PFSK-1 (cell line): ENCODE data around the gene RELT.

Experiments used
- FOXP2 ChIP-seq: optimal IDR thresholded peaks from 2 replicates; pipeline ENCODE3; 2011; ENCODE audit warnings: borderline replicate concordance, control low read depth, inconsistent platforms; ENCODE audit not compliant: insufficient read depth; ENCODE audit errors: extremely low read length, extremely low read depth
- POLR2AphosphoS5 ChIP-seq: IDR thresholded peaks from 2 replicates; pipeline ENCODE4 v1.6.1; 2012; ENCODE audit warnings: low read depth, mild to moderate bottlenecking, control low read depth, low read length, moderate library complexity
- REST ChIP-seq, 2 experiments: IDR thresholded peaks; 2 replicates each; pipeline versions ENCODE4 v1.6.1 to v1.8.0; 2011 to 2012; ENCODE audit warnings: low read depth in 2 of 2, low read length in 2 of 2, control low read depth in 1 of 2, inconsistent platforms in 1 of 2, mild to moderate bottlenecking in 1 of 2, moderate library complexity in 1 of 2; ENCODE audit not compliant: insufficient read depth in 1 of 2
- SIN3A ChIP-seq: IDR thresholded peaks from 2 replicates; pipeline ENCODE4 v1.6.1; 2012; ENCODE audit warnings: mild to moderate bottlenecking, low read length, moderate library complexity, borderline replicate concordance; ENCODE audit not compliant: insufficient read depth
- TAF1 ChIP-seq: IDR thresholded peaks from 2 replicates; pipeline ENCODE4 v1.6.1; 2012; ENCODE audit warnings: low read length, control low read depth, borderline replicate concordance; ENCODE audit not compliant: insufficient read depth

The RELT gene

GRCh38 chr11:73398721-73399120 lies 22.5 kb downstream of the RELT start:
- no peak for TF ChIP-seq REST (IDR thresholded peaks at IDR 0.05; ENCODE audit: insufficient read depth in 1 of 2, low read depth in 2 of 2, low read length in 2 of 2)
- no peak; the same call in 1 of the 2 replicates for TF ChIP-seq POLR2AphosphoS5
- no peak for TF ChIP-seq TAF1
- TF ChIP-seq SIN3A = no peak
- no peak for TF ChIP-seq FOXP2

- no peak for TF ChIP-seq FOXP2
- TF ChIP-seq SIN3A = no peak
- TF ChIP-seq POLR2AphosphoS5 = peak; percentile 50; the same call in 1 of the 2 replicates
- TF ChIP-seq TAF1 = no peak
- TF ChIP-seq REST (IDR thresholded peaks at IDR 0.05; ENCODE audit: insufficient read depth in 1 of 2, low read depth in 2 of 2, low read length in 2 of 2) = no peak
These were observed 23.0 kb downstream of the RELT start for GRCh38 chr11:73399159-73399590.

GRCh38 chr11:73399636-73400035 lies 23.4 kb downstream of the RELT start:
- no peak for TF ChIP-seq REST (IDR thresholded peaks at IDR 0.05; ENCODE audit: insufficient read depth in 1 of 2, low read depth in 2 of 2, low read length in 2 of 2)
- TF ChIP-seq FOXP2 = no peak
- no peak for TF ChIP-seq TAF1
- no peak for TF ChIP-seq POLR2AphosphoS5
- TF ChIP-seq SIN3A = no peak

GRCh38 chr11:73400293-73400692 lies 24.1 kb downstream of the RELT start:
- TF ChIP-seq POLR2AphosphoS5 (no peak), REST (IDR thresholded peaks at IDR 0.05; ENCODE audit: insufficient read depth in 1 of 2, low read depth in 2 of 2, low read length in 2 of 2) (no peak), SIN3A (no peak), FOXP2 (no peak), TAF1 (no peak)
